ENCODE data around the gene FIGN. TPM values are rescaled to one million over a fixed set of nuclear protein-coding genes. Genes with fewer than 3 reads are reported as not detected.

Gene FIGN
- total and polyA plus RNA-seq, 8 donors: 1.5 to 8.5 (median 4.6) TPM

DNA sequence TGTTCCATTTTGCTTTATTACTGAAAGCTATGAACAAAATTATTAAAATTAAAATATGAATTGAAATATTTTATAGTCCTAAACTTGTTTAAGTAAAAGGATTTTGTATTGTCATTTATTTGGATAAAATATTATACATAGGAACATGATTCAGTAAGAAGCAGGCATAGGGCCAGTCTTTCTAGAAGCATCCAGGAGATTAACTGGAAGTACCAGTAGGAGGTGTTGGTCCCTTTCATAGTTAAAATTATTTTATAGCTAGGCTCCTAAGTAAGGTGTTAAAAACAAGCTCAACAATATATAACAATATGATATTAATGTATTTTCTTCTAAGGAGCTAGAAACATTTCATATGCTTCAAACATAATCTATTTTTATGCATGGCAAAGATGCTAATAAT, 43.7 kb downstream of the FIGN start:
- Histone ChIP-seq H3K9me3 (no peaks in the 10 kb centered on the region), H3K4me3 (no peak overlapping the region), H3K27ac (no peak overlapping the region), H3K4me1 (peaks cover 0 to 6% (median 4%) of the 10 kb centered on the region in 3 donors), H3K27me3 (no peaks in the 10 kb centered on the region), H3K36me3 (no peaks in the 10 kb centered on the region)
- ATAC-seq (no peak), FAIRE-seq (no peak), DNase-seq (no peak)
- intact Hi-C loops (cut with DNase I): no loop called here
- TF ChIP-seq, protein P1, sequence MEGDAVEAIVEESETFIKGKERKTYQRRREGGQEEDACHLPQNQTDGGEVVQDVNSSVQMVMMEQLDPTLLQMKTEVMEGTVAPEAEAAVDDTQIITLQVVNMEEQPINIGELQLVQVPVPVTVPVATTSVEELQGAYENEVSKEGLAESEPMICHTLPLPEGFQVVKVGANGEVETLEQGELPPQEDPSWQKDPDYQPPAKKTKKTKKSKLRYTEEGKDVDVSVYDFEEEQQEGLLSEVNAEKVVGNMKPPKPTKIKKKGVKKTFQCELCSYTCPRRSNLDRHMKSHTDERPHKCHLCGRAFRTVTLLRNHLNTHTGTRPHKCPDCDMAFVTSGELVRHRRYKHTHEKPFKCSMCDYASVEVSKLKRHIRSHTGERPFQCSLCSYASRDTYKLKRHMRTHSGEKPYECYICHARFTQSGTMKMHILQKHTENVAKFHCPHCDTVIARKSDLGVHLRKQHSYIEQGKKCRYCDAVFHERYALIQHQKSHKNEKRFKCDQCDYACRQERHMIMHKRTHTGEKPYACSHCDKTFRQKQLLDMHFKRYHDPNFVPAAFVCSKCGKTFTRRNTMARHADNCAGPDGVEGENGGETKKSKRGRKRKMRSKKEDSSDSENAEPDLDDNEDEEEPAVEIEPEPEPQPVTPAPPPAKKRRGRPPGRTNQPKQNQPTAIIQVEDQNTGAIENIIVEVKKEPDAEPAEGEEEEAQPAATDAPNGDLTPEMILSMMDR (IDR thresholded peaks at IDR 0.05): no peak

DNA sequence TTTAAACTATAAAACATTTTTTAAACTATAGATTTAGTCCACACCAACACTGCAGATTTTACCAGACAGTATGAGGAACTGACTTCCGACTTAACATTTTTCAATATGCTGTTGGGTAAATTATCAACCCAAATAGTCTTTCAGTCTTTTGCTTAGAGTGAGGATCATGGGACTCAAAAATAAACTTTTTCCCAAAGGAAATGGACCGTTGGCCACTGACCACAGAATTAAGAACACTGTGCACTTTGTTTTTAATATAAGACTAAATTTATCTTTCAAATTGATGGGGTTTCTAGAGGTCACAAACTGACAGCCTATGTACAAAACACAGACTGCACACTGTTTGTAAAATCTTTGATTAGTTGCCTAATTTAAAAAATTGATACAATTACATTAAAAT, 44.9 kb downstream of the FIGN start:
- Histone ChIP-seq H3K4me3 (no peak overlapping the region), H3K27me3 (no peaks in the 10 kb centered on the region), H3K9me3 (no peaks in the 10 kb centered on the region), H3K36me3 (no peaks in the 10 kb centered on the region), H3K27ac (no peak overlapping the region), H3K4me1 (peaks cover 0 to 6% (median 4%) of the 10 kb centered on the region in 3 donors)
- WGBS, 2 donors: 45 to 52% methylated on average over 2 of the region's 2 CpGs
- FAIRE-seq (no peak), ATAC-seq (peak in 2 of 4 donors; percentile 20 to 41), DNase-seq (no peak)
- intact Hi-C loops (cut with DNase I): no loop called here
- TF ChIP-seq, protein P1 (IDR thresholded peaks at IDR 0.05): no peak

DNA sequence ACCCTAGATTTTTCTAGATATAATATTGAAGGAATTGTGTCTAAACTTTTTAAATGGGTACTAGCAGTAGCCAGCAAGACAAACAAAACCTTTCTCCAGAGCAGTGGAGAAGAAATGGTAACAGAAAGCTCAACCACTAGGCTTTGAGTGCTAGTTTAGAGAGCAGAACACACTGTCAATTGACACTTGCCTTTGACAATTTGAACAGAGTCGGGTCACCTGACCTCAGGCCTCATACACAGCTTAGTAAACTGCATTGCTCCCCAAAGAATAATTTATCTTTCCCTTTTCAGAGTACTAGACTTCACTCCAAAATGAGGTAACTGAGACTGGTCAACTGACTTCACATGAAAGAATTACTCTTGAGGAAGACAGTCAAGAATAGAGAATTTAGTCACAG, 48.6 kb downstream of the FIGN start:
- H3K27me3 ChIP-seq: no peaks in the 10 kb centered on the region
- H3K4me1 ChIP-seq: peaks cover 4 to 6% (median 5%) of the 10 kb centered on the region in 3 donors
- no peak for DNase-seq
- WGBS, 2 donors: 63 to 71% methylated on average over 1 of the region's 1 CpG
- TF ChIP-seq, protein P1 (IDR thresholded peaks at IDR 0.05): no peak
- no peaks in the 10 kb centered on the region for H3K36me3 ChIP-seq
- no peak overlapping the region for H3K4me3 ChIP-seq
- H3K9me3 ChIP-seq: no peaks in the 10 kb centered on the region
- H3K27ac ChIP-seq: no peak overlapping the region
- FAIRE-seq: no peak
- no peak for ATAC-seq
- intact Hi-C loops (cut with DNase I): no loop called here

DNA sequence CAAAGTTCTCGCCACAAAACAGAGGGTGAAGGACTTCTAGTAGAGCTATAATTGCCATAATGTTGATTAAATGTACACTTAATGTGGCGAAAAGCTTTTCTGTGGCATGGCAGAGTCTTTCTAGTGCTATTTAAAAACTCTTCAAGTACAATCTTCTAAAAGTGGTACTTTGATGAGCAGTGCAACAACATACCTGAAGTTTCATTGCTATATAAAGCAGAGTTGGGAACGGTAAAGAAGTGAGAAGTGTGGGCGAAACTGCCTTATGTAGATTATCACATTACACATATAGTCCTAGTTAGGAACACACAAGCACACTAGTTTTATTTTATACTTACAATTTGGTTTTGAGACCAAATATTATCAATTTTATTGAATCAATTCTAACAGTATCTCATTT, 49.5 kb downstream of the FIGN start:
- ATAC-seq: no peak
- no peak for DNase-seq
- Histone ChIP-seq H3K27me3 (no peaks in the 10 kb centered on the region), H3K9me3 (no peaks in the 10 kb centered on the region), H3K36me3 (no peaks in the 10 kb centered on the region), H3K4me1 (peaks cover 0 to 5% (median 4%) of the 10 kb centered on the region in 3 donors), H3K27ac (no peak overlapping the region), H3K4me3 (no peak overlapping the region)
- TF ChIP-seq, protein P1 (IDR thresholded peaks at IDR 0.05): no peak
- 73 to 75% methylated on average over 4 of the region's 4 CpGs for WGBS, 2 donors
- intact Hi-C loops (cut with DNase I): no loop called here
- no peak for FAIRE-seq

DNA sequence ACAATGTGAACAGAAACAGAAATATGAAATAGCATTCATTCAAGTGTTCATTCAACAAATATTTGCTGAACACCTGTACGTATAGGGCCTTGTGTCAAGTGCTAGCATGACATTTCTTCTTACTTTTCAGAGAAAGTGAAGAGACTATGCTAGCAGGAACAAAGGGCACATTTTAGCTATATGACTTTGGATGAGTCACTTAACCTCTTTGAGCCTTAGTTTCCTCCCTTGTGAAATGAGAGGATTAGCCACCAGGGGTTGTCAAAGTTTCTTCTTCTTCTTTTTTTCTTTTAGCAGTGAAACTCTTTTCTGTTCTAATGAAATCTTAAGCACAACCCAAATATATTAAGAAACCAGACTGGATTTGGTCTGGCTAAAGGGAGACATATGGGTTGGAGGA, 53.1 kb downstream of the FIGN start:
- H3K36me3 ChIP-seq: no peaks in the 10 kb centered on the region
- TF ChIP-seq, protein P1 (IDR thresholded peaks at IDR 0.05): no peak
- intact Hi-C loops (cut with DNase I): no loop called here

More for the DNA sequence above, 53.1 kb downstream of the FIGN start:
- WGBS, 2 donors: 47 to 53% methylated on average over 1 of the region's 1 CpG
- Histone ChIP-seq H3K27ac (no peak overlapping the region), H3K9me3 (no peaks in the 10 kb centered on the region), H3K27me3 (no peaks in the 10 kb centered on the region), H3K4me3 (no peak overlapping the region), H3K4me1 (peaks cover 0 to 5% (median 0%) of the 10 kb centered on the region in 3 donors)
- DNase-seq (no peak), FAIRE-seq (no peak), ATAC-seq (peak in 1 of 4 donors; percentile 30)

All from pancreas (tissue), 10 donors.